WTC11 (cell line): Measurements from ENCODE around the gene COL13A1.

Experiments used
- CBFB ChIP-seq: sonication (generic); formaldehyde crosslinking; IDR thresholded peaks from 2 replicates; pipeline ENCODE4 v1.8.1; 2022; ENCODE audit warnings: mild to moderate bottlenecking, low read depth, missing genetic modification reagents
- CTCF ChIP-seq: fragments of 200-600 bp; IDR thresholded peaks from 2 replicates; pipeline ENCODE4 v1.8.0; 2022; ENCODE audit warnings: antibody characterized with exemption
- ESRRA ChIP-seq: sonication (generic); formaldehyde crosslinking; IDR thresholded peaks from 2 replicates; pipeline ENCODE4 v1.8.1; 2022; ENCODE audit warnings: mild to moderate bottlenecking, missing genetic modification reagents, borderline replicate concordance
- NFYB ChIP-seq: sonication (generic); formaldehyde crosslinking; conservative IDR thresholded peaks from 2 replicates; pipeline ENCODE4 v1.8.0; 2022; ENCODE audit warnings: low read depth, missing genetic modification reagents
- SP1 ChIP-seq: sonication (generic); formaldehyde crosslinking; conservative IDR thresholded peaks from 2 replicates; pipeline ENCODE4 v1.8.1; 2022; ENCODE audit warnings: missing genetic modification reagents
- ZNF138 ChIP-seq: sonication (generic); formaldehyde crosslinking; conservative IDR thresholded peaks from 2 replicates; pipeline ENCODE4 v1.8.1; 2022; ENCODE audit warnings: mild to moderate bottlenecking, moderate library complexity, missing genetic modification reagents

- no peak for TF ChIP-seq ZNF138 (CRISPR knock-in tag)
- peak; percentile 60 for TF ChIP-seq CTCF
- TF ChIP-seq SP1 (CRISPR knock-in tag), result no peak
- TF ChIP-seq NFYB (CRISPR knock-in tag), result no peak
- TF ChIP-seq ESRRA (CRISPR knock-in tag), result no peak
- no peak for TF ChIP-seq CBFB (CRISPR knock-in tag)
Measured at GRCh38 chr10:69957886-69958555, 156.3 kb downstream of the COL13A1 start.
